Uterus (tissue), 2 donors: ENCODE measurements around the gene DLG1.

Experiments used
- POLR2A ChIP-seq, 2 donors: fragments of 450-650 bp; IDR thresholded peaks; one replicate each; pipeline ENCODE4 v1.6.1; 2016; ENCODE audit warnings: antibody characterized with exemption in 2 of 2, mild to moderate bottlenecking in 1 of 2, moderate library complexity in 1 of 2
- TF ChIP-seq, protein P1 (sequence below), 4 experiments: fragments of 200-600 bp in 2 of 4; fragments of 450-650 bp in 2 of 4; sonication (generic) in 2 of 4; IDR thresholded peaks; one replicate each; pipeline ENCODE4 v1.5.1; 2016 to 2019; ENCODE audit warnings: antibody characterized with exemption in 4 of 4, mild to moderate bottlenecking in 2 of 4, moderate library complexity in 1 of 4

DNA sequence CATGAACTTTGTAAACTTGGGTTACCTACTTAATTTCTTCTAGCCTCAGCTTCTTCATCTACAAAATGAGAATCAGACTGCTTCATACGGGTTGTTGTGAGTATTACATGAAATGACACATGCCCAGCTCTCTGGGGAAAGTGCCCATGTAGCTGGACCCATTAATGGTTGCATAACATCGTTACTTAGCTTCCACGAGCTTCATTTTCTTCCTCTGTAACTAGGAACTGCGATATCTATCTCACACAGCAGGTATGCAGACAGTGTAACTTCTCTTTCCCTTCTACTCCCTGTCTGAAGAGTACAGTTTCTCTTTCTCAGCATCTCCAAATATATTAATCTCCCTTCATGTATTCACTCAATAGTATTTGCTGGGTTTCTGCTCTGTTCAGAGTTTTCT is 37.9 kb upstream of the DLG1 start:
- TF ChIP-seq, protein P1, sequence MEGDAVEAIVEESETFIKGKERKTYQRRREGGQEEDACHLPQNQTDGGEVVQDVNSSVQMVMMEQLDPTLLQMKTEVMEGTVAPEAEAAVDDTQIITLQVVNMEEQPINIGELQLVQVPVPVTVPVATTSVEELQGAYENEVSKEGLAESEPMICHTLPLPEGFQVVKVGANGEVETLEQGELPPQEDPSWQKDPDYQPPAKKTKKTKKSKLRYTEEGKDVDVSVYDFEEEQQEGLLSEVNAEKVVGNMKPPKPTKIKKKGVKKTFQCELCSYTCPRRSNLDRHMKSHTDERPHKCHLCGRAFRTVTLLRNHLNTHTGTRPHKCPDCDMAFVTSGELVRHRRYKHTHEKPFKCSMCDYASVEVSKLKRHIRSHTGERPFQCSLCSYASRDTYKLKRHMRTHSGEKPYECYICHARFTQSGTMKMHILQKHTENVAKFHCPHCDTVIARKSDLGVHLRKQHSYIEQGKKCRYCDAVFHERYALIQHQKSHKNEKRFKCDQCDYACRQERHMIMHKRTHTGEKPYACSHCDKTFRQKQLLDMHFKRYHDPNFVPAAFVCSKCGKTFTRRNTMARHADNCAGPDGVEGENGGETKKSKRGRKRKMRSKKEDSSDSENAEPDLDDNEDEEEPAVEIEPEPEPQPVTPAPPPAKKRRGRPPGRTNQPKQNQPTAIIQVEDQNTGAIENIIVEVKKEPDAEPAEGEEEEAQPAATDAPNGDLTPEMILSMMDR (IDR thresholded peaks at IDR 0.05) = no peak
- no peak for TF ChIP-seq POLR2A (IDR thresholded peaks at IDR 0.05)
